ENCODE results near the gene SSC4D. TPM values are rescaled to one million over a fixed set of nuclear protein-coding genes. Genes with fewer than 3 reads are reported as not detected.
A peak's percentile ranks its signal among the peaks of the same experiment; 100 is the strongest.
"Not testable (repeated sequence)": the region's sequence is repeated elsewhere in the genome, so short reads cannot be mapped to it uniquely, and the experiment has no call there.

SSC4D gene
- total RNA-seq: under 1 TPM in 3 of 4 donors, not detected in 1; 0.39 to 0.66 (median 0.46) TPM

GRCh38 chr7:76409537-76409936 lies at the start of gene SSC4D:
TSS of gene SSC4D (minus strand) at chr7:76409697. CDS start at chr7:76404439, 5,258 bp downstream.
- H3K4me3 ChIP-seq: no peak within 1 kb of the TSS
- H3K36me3 ChIP-seq: no peaks in the 10 kb centered on the region
- H3K4me1 ChIP-seq: no peaks in the 10 kb centered on the region
- H3K9me3 ChIP-seq: no peaks in the 10 kb centered on the region
- no peak within 1 kb of the TSS for H3K27ac ChIP-seq (replicated peaks in 1 of 4)
- TF ChIP-seq EP300 (IDR thresholded peaks at IDR 0.05) (no peak), POLR2AphosphoS5 (IDR thresholded peaks at IDR 0.05) (no peak), POLR2A (IDR thresholded peaks at IDR 0.05; ENCODE audit: low read depth) (no peak), CTCF (IDR thresholded peaks at IDR 0.05) (no peak)
- no peaks in the 10 kb centered on the region for H3K27me3 ChIP-seq
- intact Hi-C loops (cut with DNase I): no loop called here
- no peak for DNase-seq (ENCODE audit: extremely low spot score)
- WGBS: 75% methylated on average over 6 of the region's 6 CpGs

GRCh38 chr7:76458504-76458903 lies 49.0 kb upstream of the SSC4D start:
- 45% methylated on average over 2 of the region's 4 CpGs for WGBS
- intact Hi-C loops (cut with DNase I); H3K4me3 ChIP-seq: not testable (repeated sequence)

GRCh38 chr7:76457017-76457416 lies 47.5 kb upstream of the SSC4D start:
- WGBS: no CpG with 5 or more reads among the region's 4 CpGs

More at GRCh38 chr7:76458504-76458903, 49.0 kb upstream of the SSC4D start:
- not testable (repeated sequence) for H3K9me3 ChIP-seq; DNase-seq (ENCODE audit: extremely low spot score); H3K27ac ChIP-seq (replicated peaks in 1 of 4); H3K27me3 ChIP-seq; H3K4me1 ChIP-seq; H3K36me3 ChIP-seq

GRCh38 chr7:76445577-76446008 lies 36.1 kb upstream of the SSC4D start:
- H3K9me3 ChIP-seq; H3K4me1 ChIP-seq; intact Hi-C loops (cut with DNase I); H3K27me3 ChIP-seq; H3K36me3 ChIP-seq; H3K4me3 ChIP-seq: not testable (repeated sequence)
- peak; percentile 89 for DNase-seq (ENCODE audit: extremely low spot score)
- peak overlapping the region; percentile 38 to 59 (median 54) for H3K27ac ChIP-seq (replicated peaks in 1 of 4)
- 0% methylated on average over 4 of the region's 5 CpGs for WGBS

More at GRCh38 chr7:76457017-76457416, 47.5 kb upstream of the SSC4D start:
- H3K27me3 ChIP-seq; H3K4me3 ChIP-seq; DNase-seq (ENCODE audit: extremely low spot score); H3K36me3 ChIP-seq; H3K4me1 ChIP-seq; intact Hi-C loops (cut with DNase I); H3K27ac ChIP-seq (replicated peaks in 1 of 4); H3K9me3 ChIP-seq: not testable (repeated sequence)

- H3K4me3 ChIP-seq; DNase-seq (ENCODE audit: extremely low spot score); H3K36me3 ChIP-seq; intact Hi-C loops (cut with DNase I); H3K27me3 ChIP-seq; H3K27ac ChIP-seq (replicated peaks in 1 of 4); H3K4me1 ChIP-seq; H3K9me3 ChIP-seq: not testable (repeated sequence)
- WGBS: 84% methylated on average over 5 of the region's 12 CpGs
These were observed 34.3 kb upstream of the SSC4D start for GRCh38 chr7:76443846-76444245.

GRCh38 chr7:76442664-76443446 lies 33.4 kb upstream of the SSC4D start:
- H3K27ac ChIP-seq (replicated peaks in 1 of 4); H3K4me3 ChIP-seq; H3K27me3 ChIP-seq; H3K4me1 ChIP-seq; intact Hi-C loops (cut with DNase I); H3K9me3 ChIP-seq; H3K36me3 ChIP-seq: not testable (repeated sequence)
- no CpG with 5 or more reads among the region's 5 CpGs for WGBS
- DNase-seq (ENCODE audit: extremely low spot score): peak; percentile 64

- WGBS: 100% methylated on average over 1 of the region's 10 CpGs
- intact Hi-C loops (cut with DNase I); H3K27me3 ChIP-seq; H3K9me3 ChIP-seq; DNase-seq (ENCODE audit: extremely low spot score); H3K27ac ChIP-seq (replicated peaks in 1 of 4); H3K36me3 ChIP-seq; H3K4me3 ChIP-seq: not testable (repeated sequence)
- peaks cover 0 to 12% (median 4%) of the 10 kb centered on the region in 4 donors for H3K4me1 ChIP-seq
These were observed 32.3 kb upstream of the SSC4D start for GRCh38 chr7:76441792-76442191.

GRCh38 chr7:76440404-76440803 lies 30.9 kb upstream of the SSC4D start:
- H3K4me1 ChIP-seq: peaks cover 0 to 10% (median 3%) of the 10 kb centered on the region in 4 donors
- H3K36me3 ChIP-seq; H3K27ac ChIP-seq (replicated peaks in 1 of 4); intact Hi-C loops (cut with DNase I); H3K27me3 ChIP-seq; DNase-seq (ENCODE audit: extremely low spot score); H3K4me3 ChIP-seq; H3K9me3 ChIP-seq: not testable (repeated sequence)
- no CpG with 5 or more reads among the region's 4 CpGs for WGBS

GRCh38 chr7:76439120-76439888 lies 29.8 kb upstream of the SSC4D start:
- 94% methylated on average over 4 of the region's 7 CpGs for WGBS
- H3K36me3 ChIP-seq; H3K27me3 ChIP-seq; H3K4me1 ChIP-seq; intact Hi-C loops (cut with DNase I); H3K27ac ChIP-seq (replicated peaks in 1 of 4); H3K9me3 ChIP-seq; H3K4me3 ChIP-seq; DNase-seq (ENCODE audit: extremely low spot score): not testable (repeated sequence)
